Tibial nerve (tissue), 3 donors: ENCODE data around the gene TNFAIP8L2.

Experiments
- POLR2A ChIP-seq, 2 donors: fragments of 450-650 bp; IDR thresholded peaks; one replicate each; pipeline ENCODE4 v1.6.1; 2017; ENCODE audit warnings: antibody characterized with exemption in 2 of 2, mild to moderate bottlenecking in 2 of 2, moderate library complexity in 2 of 2
- TF ChIP-seq, protein P1 (sequence below), 5 experiments: fragments of 200-600 bp in 3 of 5; fragments of 450-650 bp in 2 of 5; sonication (generic) in 3 of 5; IDR thresholded peaks; one replicate each; pipeline ENCODE4 v1.5.1; 2016 to 2019; ENCODE audit warnings: antibody characterized with exemption in 5 of 5, mild to moderate bottlenecking in 3 of 5, moderate library complexity in 2 of 5

DNA sequence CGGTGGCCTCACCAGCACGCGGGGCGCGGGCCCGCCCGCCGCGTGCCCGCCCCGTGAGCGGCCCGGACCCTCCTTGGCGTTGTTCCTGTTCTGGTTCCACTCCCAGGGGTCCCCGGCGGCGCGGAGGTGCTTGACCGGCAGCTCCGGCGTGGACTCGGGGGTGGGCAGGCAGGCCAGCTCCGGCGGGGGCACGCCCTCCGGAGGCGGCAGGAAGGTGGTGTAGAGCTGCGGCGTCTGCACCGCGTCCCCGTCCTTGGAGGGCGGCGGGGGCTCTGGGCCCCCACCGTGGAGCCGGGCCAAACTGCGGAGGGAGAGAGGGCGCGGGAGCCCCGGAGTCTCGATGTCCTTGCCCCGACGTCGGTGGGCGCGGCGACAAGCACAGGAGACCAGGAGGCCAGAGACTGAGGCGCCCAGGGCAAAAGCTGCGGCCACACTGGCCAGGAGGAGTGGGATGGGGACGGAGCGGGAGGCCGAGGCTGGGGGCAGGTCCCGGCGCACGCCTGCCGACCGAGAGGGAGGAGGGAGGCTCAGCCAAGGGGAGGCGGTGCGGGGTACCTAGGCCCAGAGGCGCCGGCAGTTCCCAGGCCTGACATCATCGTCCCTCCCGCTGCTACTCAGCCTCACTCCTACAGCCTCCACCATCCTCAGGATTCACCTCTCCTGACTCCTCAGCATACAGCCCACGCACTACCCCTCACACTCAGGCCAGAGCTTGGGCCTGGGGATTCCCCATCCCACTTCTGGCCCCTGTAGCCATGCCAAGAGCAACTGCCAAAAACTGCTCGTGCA, 23.2 kb upstream of the TNFAIP8L2 start:
- TF ChIP-seq POLR2A (IDR thresholded peaks at IDR 0.05), result no peak
- TF ChIP-seq, protein P1, sequence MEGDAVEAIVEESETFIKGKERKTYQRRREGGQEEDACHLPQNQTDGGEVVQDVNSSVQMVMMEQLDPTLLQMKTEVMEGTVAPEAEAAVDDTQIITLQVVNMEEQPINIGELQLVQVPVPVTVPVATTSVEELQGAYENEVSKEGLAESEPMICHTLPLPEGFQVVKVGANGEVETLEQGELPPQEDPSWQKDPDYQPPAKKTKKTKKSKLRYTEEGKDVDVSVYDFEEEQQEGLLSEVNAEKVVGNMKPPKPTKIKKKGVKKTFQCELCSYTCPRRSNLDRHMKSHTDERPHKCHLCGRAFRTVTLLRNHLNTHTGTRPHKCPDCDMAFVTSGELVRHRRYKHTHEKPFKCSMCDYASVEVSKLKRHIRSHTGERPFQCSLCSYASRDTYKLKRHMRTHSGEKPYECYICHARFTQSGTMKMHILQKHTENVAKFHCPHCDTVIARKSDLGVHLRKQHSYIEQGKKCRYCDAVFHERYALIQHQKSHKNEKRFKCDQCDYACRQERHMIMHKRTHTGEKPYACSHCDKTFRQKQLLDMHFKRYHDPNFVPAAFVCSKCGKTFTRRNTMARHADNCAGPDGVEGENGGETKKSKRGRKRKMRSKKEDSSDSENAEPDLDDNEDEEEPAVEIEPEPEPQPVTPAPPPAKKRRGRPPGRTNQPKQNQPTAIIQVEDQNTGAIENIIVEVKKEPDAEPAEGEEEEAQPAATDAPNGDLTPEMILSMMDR (IDR thresholded peaks at IDR 0.05), result no peak
